ENCODE data around the gene TDRD9. TPM values are rescaled to one million over a fixed set of nuclear protein-coding genes. Genes with fewer than 3 reads are reported as not detected.

The TDRD9 gene
- total RNA-seq, 3 donors from 2014 or later, result 0.30 to 1.1 (median 0.90) TPM

Other genes starting within 250 kb of the TDRD9 start
- gene XRCC3, start 213.0 kb upstream of the TDRD9 start, total RNA-seq, result 10 to 100 TPM; 60.6 to 74.0 (median 69.5) TPM
- gene ZFYVE21, start 212.6 kb upstream of the TDRD9 start, total RNA-seq, result 10 to 100 TPM; 13.6 to 19.1 (median 13.7) TPM
- gene PPP1R13B, start 80.9 kb upstream of the TDRD9 start, total RNA-seq, result 10 to 100 TPM in 1 of 3 donors, 1 to 10 TPM in 2; 6.8 to 11.8 (median 9.7) TPM
- gene RD3L, start 14.1 kb downstream of the TDRD9 start, total RNA-seq, result not detected
- gene ASPG, start 157.2 kb downstream of the TDRD9 start, total RNA-seq, result under 1 TPM in 1 of 3 donors, not detected in 2; 0.19 TPM
- under 1 TPM; 0.24 to 0.86 (median 0.40) TPM for gene KIF26A, start 210.1 kb downstream of the TDRD9 start, total RNA-seq